Fibroblast of villous mesenchyme (primary cell): Measurements from ENCODE around the gene TRMO. TPM values are rescaled to one million over a fixed set of nuclear protein-coding genes. Genes with fewer than 3 reads are reported as not detected.

Source experiments
- DNase-seq: peaks from one replicate; pipeline ENCODE4 v3.0.0-alpha.2; 2010; ENCODE audit warnings: low read depth
- H3K4me3 ChIP-seq: 2 replicates; pipeline ENCODE4 v1.5.1; 2011; ENCODE audit warnings: low read depth, mild to moderate bottlenecking, low read length
- CTCF ChIP-seq: IDR thresholded peaks from 2 replicates; pipeline ENCODE4 v1.5.1; 2012; ENCODE audit warnings: low read depth, mild to moderate bottlenecking, low read length; ENCODE audit not compliant: insufficient read depth
- total RNA-seq: library from RNA; depleted of rRNA; stranded (reverse); fragments of >200 nt; gene quantifications from 2 replicates; pipeline ENCODE4 v1.2.3, GENCODE V29; 2012

Gene TRMO
- total RNA-seq, 1 donor, result 15.5 TPM

- DNase-seq, result no peak
- TF ChIP-seq CTCF, result no peak
- H3K4me3 ChIP-seq, result no peak overlapping the region
These were observed 8.7 kb upstream of the TRMO start for GRCh38 chr9:97930972-97931371.

GRCh38 chr9:97928986-97929604 is 6.8 kb upstream of the TRMO start:
- H3K4me3 ChIP-seq, result no peak overlapping the region
- no peak for TF ChIP-seq CTCF
- no peak for DNase-seq

GRCh38 chr9:97925497-97926334 is 3.4 kb upstream of the TRMO start:
- no peak for DNase-seq
- H3K4me3 ChIP-seq, result no peak overlapping the region
- no peak for TF ChIP-seq CTCF

- TF ChIP-seq CTCF, result no peak
- no peak overlapping the region for H3K4me3 ChIP-seq
- no peak for DNase-seq
These were observed 2.1 kb upstream of the TRMO start for GRCh38 chr9:97924386-97924785.

- H3K4me3 ChIP-seq, result peak overlapping the region; percentile 49
- peak; percentile 83 for DNase-seq
- peak; percentile 70 for TF ChIP-seq CTCF
These were observed 1.3 kb upstream of the TRMO start for GRCh38 chr9:97923529-97924108.

- TF ChIP-seq CTCF, result no peak
- no peak for DNase-seq
- no peak overlapping the region for H3K4me3 ChIP-seq
These were observed 3.0 kb downstream of the TRMO start for GRCh38 chr9:97919217-97919813.
